D721Med (cell line): ENCODE data around the gene USH2A.
A peak's percentile ranks its signal among the peaks of the same experiment; 100 is the strongest.

Source experiments
- DNase-seq: peaks from one replicate; pipeline ENCODE4 v3.0.0; 2011; ENCODE audit warnings: low spot score; ENCODE audit not compliant: insufficient read length
- FAIRE-seq: peaks from 2 replicates; lab custom pipeline; 2011; peaks lifted over from hg19 to GRCh38; lab: Jason Lieb, UNC
- TF ChIP-seq, protein P1 (sequence below): IDR thresholded peaks from 2 replicates; pipeline ENCODE4 v1.5.1; 2012; ENCODE audit warnings: mild to moderate bottlenecking, control low read depth; ENCODE audit not compliant: insufficient read depth; ENCODE audit errors: missing control alignments

Gene USH2A

DNA sequence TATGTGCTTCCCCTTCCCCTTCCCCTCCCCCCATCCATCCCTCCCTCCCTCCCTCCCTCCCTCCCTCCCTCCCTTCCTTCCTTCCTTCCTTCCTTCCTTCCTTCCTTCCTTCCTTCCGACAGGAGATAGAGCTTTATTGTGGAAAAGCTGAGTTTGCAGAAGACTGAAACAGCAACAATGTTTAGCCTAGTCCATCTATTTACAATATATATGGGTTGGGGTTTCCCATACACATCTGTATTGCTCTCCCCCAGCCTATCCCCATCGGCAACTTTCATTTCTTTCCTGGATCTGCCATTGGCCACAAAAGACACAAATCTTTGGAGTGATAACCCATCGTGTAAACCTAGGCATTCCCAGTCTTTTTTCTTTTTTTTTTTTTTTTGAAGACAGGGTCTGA, 222.3 kb downstream of the USH2A start:
- no peak for DNase-seq
- TF ChIP-seq, protein P1, sequence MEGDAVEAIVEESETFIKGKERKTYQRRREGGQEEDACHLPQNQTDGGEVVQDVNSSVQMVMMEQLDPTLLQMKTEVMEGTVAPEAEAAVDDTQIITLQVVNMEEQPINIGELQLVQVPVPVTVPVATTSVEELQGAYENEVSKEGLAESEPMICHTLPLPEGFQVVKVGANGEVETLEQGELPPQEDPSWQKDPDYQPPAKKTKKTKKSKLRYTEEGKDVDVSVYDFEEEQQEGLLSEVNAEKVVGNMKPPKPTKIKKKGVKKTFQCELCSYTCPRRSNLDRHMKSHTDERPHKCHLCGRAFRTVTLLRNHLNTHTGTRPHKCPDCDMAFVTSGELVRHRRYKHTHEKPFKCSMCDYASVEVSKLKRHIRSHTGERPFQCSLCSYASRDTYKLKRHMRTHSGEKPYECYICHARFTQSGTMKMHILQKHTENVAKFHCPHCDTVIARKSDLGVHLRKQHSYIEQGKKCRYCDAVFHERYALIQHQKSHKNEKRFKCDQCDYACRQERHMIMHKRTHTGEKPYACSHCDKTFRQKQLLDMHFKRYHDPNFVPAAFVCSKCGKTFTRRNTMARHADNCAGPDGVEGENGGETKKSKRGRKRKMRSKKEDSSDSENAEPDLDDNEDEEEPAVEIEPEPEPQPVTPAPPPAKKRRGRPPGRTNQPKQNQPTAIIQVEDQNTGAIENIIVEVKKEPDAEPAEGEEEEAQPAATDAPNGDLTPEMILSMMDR, result no peak
- FAIRE-seq, result no peak

DNA sequence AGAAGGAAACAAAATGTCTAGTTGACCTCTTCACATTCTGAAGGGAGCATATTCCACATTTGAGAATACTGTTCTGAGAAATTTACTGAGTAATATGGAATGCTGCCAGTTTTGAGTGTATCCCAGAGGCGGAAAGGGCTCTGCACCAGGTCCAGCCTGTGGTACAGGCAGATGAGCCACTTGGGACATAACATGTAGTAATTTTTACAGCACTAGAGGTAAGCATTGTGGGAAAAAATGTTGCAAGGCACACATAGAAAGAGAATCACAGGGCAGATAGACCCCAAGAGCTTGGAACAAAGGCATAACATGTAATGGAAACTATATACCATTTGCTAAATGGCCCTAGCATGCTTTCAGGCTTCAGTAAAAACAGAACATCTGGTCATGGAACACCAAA, 228.5 kb downstream of the USH2A start:
- FAIRE-seq (no peak), DNase-seq (no peak)
- TF ChIP-seq, protein P1, result no peak

DNA sequence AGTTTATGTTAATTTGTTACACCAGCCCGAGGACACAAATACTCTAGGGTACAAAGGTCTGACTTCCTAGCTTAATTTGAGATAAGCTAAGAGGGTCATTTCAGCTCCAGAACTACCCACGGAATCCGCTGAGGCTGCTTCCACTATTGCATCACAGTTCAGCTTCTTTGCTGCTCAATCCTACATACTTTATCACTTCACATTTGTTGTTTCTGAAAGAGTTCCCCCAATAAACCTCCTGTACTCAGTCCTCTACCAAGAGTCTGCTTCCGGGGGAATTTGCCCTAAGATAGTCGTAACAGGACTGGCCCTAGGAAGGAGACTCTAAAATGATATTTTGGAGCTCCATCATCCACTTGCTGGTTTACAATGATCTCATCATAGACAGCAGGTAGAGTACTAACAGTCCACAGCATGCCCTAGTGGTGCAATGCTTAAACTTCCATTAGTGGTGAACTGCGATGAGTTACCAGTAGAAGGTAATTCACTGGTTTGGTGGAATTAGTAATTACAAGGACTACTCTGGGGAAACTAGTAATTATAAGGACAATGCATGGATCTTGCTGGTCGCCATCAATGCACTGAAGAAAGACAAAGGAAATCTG, 229.3 kb downstream of the USH2A start:
- no peak for DNase-seq
- FAIRE-seq, result no peak
- TF ChIP-seq, protein P1, result peak; percentile 66

DNA sequence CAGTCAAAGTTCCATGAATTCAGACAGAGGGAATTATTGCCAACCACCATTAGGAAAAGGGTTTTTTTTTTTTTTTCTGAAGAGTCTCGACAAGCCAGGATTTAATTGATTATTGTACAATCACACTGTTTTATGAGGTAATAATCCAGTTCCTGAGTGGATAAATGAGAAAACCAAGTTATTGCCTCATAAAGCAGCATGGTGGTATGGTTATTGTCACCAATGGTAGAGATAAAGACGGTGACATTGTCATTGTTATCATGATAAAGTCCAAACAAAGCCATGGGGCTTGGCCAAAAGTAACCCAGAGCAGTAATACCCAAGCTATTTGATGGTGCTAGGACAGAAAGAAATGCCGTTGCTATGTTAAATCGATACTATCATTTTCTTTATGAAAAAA, 232.8 kb downstream of the USH2A start:
- TF ChIP-seq, protein P1, result no peak
- DNase-seq (no peak), FAIRE-seq (peak; percentile 64)

DNA sequence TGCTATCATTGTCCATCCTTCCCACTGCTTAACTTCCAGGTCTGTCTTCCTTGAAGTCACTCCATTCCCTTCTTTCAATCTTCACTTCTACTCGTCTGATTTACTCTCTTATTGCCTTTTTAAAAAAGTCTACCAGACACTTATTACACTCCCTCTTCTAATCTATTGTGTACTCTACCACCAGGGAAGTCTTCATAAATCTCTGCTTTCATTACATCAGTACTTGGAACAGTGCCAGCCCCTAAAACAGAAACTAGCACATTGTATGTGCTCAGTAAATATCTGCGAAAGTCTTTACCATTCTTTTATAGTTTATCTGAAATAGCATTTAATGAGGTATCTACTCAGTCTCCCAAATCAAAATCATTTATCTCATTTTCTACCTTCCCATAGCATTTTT, 236.4 kb downstream of the USH2A start:
- FAIRE-seq, result peak; percentile 85
- TF ChIP-seq, protein P1, result no peak
- DNase-seq, result no peak

DNA sequence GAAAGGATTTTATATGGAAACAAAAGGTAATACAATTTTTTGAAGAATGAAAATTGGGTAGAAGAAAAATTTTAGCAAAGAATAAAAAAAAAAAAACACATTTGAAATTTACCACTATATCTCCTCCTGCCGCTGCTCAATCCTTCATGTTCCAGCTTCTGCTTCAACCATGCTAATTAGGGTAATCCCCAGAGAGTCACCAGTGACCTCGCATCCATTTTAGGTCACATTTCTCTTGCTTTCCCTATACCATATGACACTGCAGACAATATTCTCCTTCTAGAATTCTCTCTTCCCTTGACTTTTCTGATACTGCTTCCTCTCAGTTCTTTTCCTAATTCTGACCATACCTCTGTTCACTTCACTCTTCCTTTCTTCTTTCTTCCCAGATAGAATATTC, 237.1 kb downstream of the USH2A start:
- no peak for DNase-seq
- TF ChIP-seq, protein P1, result no peak
- no peak for FAIRE-seq

DNA sequence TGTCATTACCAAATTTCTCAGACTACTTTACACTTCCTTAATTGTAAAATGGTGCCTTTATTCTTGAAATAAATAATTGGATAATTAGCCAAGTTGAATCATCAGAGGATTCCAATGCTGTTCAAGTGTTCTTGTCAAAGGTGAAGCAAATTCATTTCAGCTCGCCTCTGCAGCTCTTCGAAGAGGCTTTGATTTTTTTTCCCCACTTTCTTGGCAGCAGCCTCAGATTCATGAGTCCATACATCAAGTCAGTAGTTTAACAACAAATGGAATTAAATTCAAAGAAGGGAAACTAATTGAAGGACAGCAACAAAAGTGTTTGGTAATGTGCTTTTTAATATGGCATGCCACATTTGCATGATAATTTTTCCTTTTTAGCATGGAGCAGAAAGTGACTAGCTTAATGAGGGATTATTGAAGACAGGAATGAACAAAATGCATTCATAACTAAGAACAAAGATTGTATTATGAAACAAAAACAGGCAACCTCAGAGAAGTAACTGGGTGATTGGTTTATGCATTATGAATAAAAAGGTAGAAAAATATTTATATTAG, 239.0 kb downstream of the USH2A start:
- FAIRE-seq (peak; percentile 70), DNase-seq (no peak)

More for the DNA sequence above, 239.0 kb downstream of the USH2A start:
- TF ChIP-seq, protein P1, result no peak
